OCI-LY1 (cell line): ENCODE results near the gene RNPS1.

Source experiments
- CTCF ChIP-seq: fragments of 200-600 bp; sonication (generic), shearing (Covaris generic); IDR thresholded peaks from 2 replicates; pipeline ENCODE4 v1.5.1; 2017; ENCODE audit warnings: mild to moderate bottlenecking, antibody characterized with exemption, low read length, moderate library complexity, mixed read lengths
- EZH2 ChIP-seq: fragments of 200-600 bp; sonication (generic), shearing (Covaris generic); IDR thresholded peaks from 2 replicates; pipeline ENCODE4 v1.8.0; 2017; ENCODE audit warnings: borderline replicate concordance, mixed run types, mild to moderate bottlenecking, antibody characterized with exemption, low read length, moderate library complexity, mixed read lengths

- TF ChIP-seq EZH2 (no peak), CTCF (no peak)
Observed at GRCh38 chr16:2210009-2210332, 58.0 kb downstream of the RNPS1 start.
